CD14-positive monocyte (primary cell): ENCODE measurements around the gene CA10. TPM values are rescaled to one million over a fixed set of nuclear protein-coding genes. Genes with fewer than 3 reads are reported as not detected.

Experiments used
- DNase-seq, 3 donors: peaks; one replicate each; pipeline ENCODE4 v3.0.0-alpha.2; 2011 to 2022
- H2AFZ ChIP-seq: 2 replicates; pipeline ENCODE4 v1.6.0; 2012; ENCODE audit warnings: mild to moderate bottlenecking, low read depth, low read length, inconsistent platforms; ENCODE audit not compliant: insufficient read depth, poor library complexity, severe bottlenecking
- H3K27ac ChIP-seq, 2 donors: 1 replicate in 1 of 2; 2 replicates in 1 of 2; pipeline ENCODE4 v1.5.1; 2012 to 2013; ENCODE audit warnings: low read length in 2 of 2, control low read depth in 1 of 2, inconsistent platforms in 1 of 2, low read depth in 1 of 2, mild to moderate bottlenecking in 1 of 2
- H3K27me3 ChIP-seq, 2 donors: one replicate each; pipeline versions ENCODE4 v1.6.0 to v1.6.1; 2011 to 2013; ENCODE audit warnings: low read length in 2 of 2; ENCODE audit not compliant: control insufficient read depth in 2 of 2, insufficient read depth in 2 of 2
- H3K36me3 ChIP-seq, 2 donors: replicated peaks in 1 of 2; 1 replicate in 1 of 2; 2 replicates in 1 of 2; pipeline versions ENCODE4 v1.5.1 to v1.6.1; 2012 to 2013; ENCODE audit warnings: low read length in 2 of 2, control low read depth in 1 of 2, inconsistent platforms in 1 of 2, mild to moderate bottlenecking in 1 of 2; ENCODE audit not compliant: insufficient read depth in 2 of 2, control insufficient read depth in 1 of 2
- H3K4me1 ChIP-seq, 2 donors: 1 replicate in 1 of 2; 2 replicates in 1 of 2; pipeline versions ENCODE4 v1.5.1 to v1.6.1; 2012 to 2013; ENCODE audit warnings: low read length in 2 of 2, control low read depth in 1 of 2, inconsistent platforms in 1 of 2, mild to moderate bottlenecking in 1 of 2, moderate library complexity in 1 of 2; ENCODE audit not compliant: insufficient read depth in 2 of 2, control insufficient read depth in 1 of 2
- H3K4me2 ChIP-seq: replicated peaks from 2 replicates; pipeline ENCODE3; 2012; ENCODE audit warnings: low read length, moderate library complexity, mild to moderate bottlenecking; ENCODE audit not compliant: poor library complexity, severe bottlenecking; ENCODE audit errors: extremely low read depth
- H3K4me3 ChIP-seq, 3 experiments: fragments of 200-600 bp in 1 of 3; sonication (generic) in 1 of 3; replicated peaks in 1 of 3; 1 replicate in 2 of 3; 2 replicates in 1 of 3; pipeline ENCODE4 v1.5.1; 2011 to 2013; ENCODE audit warnings: low read length in 3 of 3, mild to moderate bottlenecking in 3 of 3, control low read depth in 2 of 3, low read depth in 2 of 3, inconsistent platforms in 1 of 3, moderate library complexity in 1 of 3
- H3K79me2 ChIP-seq: 2 replicates; pipeline ENCODE4 v1.6.0; 2012; ENCODE audit warnings: mild to moderate bottlenecking, control low read depth, inconsistent platforms, low read length, moderate library complexity; ENCODE audit not compliant: insufficient read depth
- H3K9ac ChIP-seq: 2 replicates; pipeline ENCODE4 v1.6.0; 2017; ENCODE audit warnings: low read length, mild to moderate bottlenecking; ENCODE audit not compliant: insufficient read depth, poor library complexity, severe bottlenecking
- H3K9me3 ChIP-seq, 2 donors: replicated peaks in 1 of 2; 1 replicate in 1 of 2; 2 replicates in 1 of 2; pipeline versions ENCODE4 v1.5.1 to v1.6.1; 2012 to 2013; ENCODE audit warnings: low read length in 2 of 2, control low read depth in 1 of 2; ENCODE audit not compliant: control insufficient read depth in 1 of 2, insufficient read depth in 1 of 2
- H4K20me1 ChIP-seq: 2 replicates; pipeline ENCODE4 v1.6.0; 2012; ENCODE audit warnings: mild to moderate bottlenecking, low read length, control low read depth, moderate library complexity; ENCODE audit not compliant: insufficient read depth
- H3K27ac Mint-ChIP-seq, 7 donors: one replicate each; pipeline ENCODE4 v1.8.0; 2020; ENCODE audit warnings: mild to moderate bottlenecking in 7 of 7, mixed read lengths in 7 of 7, moderate library complexity in 6 of 7, inconsistent platforms in 2 of 7
- H3K27me3 Mint-ChIP-seq, 3 donors: one replicate each; pipeline ENCODE4 v1.8.0; 2021 to 2022; ENCODE audit warnings: low read depth in 3 of 3, mild to moderate bottlenecking in 3 of 3, mixed read lengths in 3 of 3, moderate library complexity in 3 of 3, inconsistent platforms in 1 of 3
- H3K36me3 Mint-ChIP-seq, 2 donors: one replicate each; pipeline ENCODE4 v1.8.0; 2020; ENCODE audit warnings: mixed read lengths in 2 of 2, inconsistent platforms in 1 of 2, mild to moderate bottlenecking in 1 of 2
- H3K4me1 Mint-ChIP-seq: one replicate; pipeline ENCODE4 v1.8.0; 2020; ENCODE audit warnings: mild to moderate bottlenecking, mixed read lengths
- H3K4me3 Mint-ChIP-seq, 2 donors: one replicate each; pipeline ENCODE4 v1.8.0; 2020; ENCODE audit warnings: mild to moderate bottlenecking in 2 of 2, mixed read lengths in 2 of 2, moderate library complexity in 1 of 2
- H3K9me3 Mint-ChIP-seq, 7 donors: one replicate each; pipeline ENCODE4 v1.8.0; 2020 to 2022; ENCODE audit warnings: mixed read lengths in 7 of 7, mild to moderate bottlenecking in 6 of 7, moderate library complexity in 6 of 7, inconsistent platforms in 2 of 7
- WGBS: methylation state at CpG from one replicate; pipeline ENCODE4 v1.1.5; 2013; ENCODE audit warnings: missing lambda C conversion rate; ENCODE audit not compliant: insufficient coverage; 5-methylcytosine and 5-hydroxymethylcytosine counted together
- intact Hi-C, 2 donors: fragments of 100-400 bp; cut with micrococcal nuclease; formaldehyde crosslinking; loops; one replicate each; pipeline versions ENCODE4 v1.15.0 to v1.15.1; 2023
- polyA plus RNA-seq, 3 donors: library from polyadenylated mRNA; depleted of rRNA in 1 of 3; unstranded in 2 of 3; stranded (reverse) in 1 of 3; fragments of 300-500 nt in 2 of 3; fragments of >200 nt in 1 of 3; fragmentation: Illumina TruSeq in 2 of 3; gene quantifications; 1 replicate in 2 of 3; 2 replicates in 1 of 3; pipeline ENCODE4 v1.2.3, GENCODE V29; 2012 to 2021
- TF ChIP-seq, protein P1 (sequence below): fragments of 200-600 bp; IDR thresholded peaks from one replicate; pipeline ENCODE4 v1.8.0; 2022; ENCODE audit warnings: antibody characterized with exemption, mild to moderate bottlenecking

The CA10 gene
- polyA plus RNA-seq, 3 donors = not detected

DNA sequence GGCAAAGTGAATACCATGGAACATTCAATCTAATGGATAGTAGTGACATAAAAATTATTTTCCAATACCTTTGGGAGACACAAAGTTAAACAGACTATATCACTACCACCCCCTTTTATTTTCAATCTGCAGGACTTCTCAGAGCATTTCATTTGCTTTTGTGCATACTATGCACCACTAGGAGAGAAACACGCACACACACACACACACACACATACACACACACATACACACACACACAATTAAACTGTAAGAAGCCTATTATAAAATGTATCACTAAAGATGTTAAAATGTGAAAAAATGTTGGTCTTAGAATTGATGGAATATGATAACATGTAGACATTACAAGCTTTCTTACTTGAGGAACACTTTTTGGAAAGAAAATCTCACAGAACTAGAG, 331.4 kb downstream of the CA10 start:
- no peak overlapping the region for H3K9ac ChIP-seq
- no peak overlapping the region for H3K27ac Mint-ChIP-seq

DNA sequence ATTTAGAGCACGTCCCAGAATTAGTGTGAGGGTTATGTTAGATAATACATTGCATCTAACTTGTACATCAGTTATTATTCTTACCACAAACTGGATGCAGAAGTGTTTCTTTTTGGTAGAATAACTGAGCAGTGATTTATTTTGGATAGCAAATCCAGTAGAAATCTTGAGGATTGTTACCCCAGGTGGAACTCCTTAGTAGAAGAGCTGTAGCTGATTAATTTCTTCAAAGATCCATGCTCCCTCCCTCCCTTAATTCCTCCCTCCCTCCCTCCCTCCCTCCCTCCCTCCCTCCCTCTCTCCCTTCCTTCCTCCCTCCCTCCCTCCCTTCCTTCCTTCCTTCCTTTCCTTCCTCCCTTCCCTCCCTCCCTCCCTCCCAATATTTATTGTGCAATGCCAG, 337.7 kb downstream of the CA10 start:
- Histone ChIP-seq H3K79me2 (no peaks in the 10 kb centered on the region), H3K27ac (no peak overlapping the region), H3K27me3 (no peaks in the 10 kb centered on the region), H4K20me1 (no peaks in the 10 kb centered on the region), H3K9me3 (no peaks in the 10 kb centered on the region), H3K4me2 (no peak overlapping the region), H3K4me3 (no peak overlapping the region), H3K36me3 (no peaks in the 10 kb centered on the region), H3K4me1 (no peaks in the 10 kb centered on the region), H2AFZ (no peak overlapping the region), H3K9ac (no peak overlapping the region)
- H3K4me1 Mint-ChIP-seq = no peaks in the 10 kb centered on the region
- peaks cover 0 to 3% (median 0%) of the 10 kb centered on the region in 3 donors for H3K27me3 Mint-ChIP-seq
- intact Hi-C loops = no loop called here
- WGBS = no CpG with 5 or more reads among the region's 1 CpG
- TF ChIP-seq, protein P1, sequence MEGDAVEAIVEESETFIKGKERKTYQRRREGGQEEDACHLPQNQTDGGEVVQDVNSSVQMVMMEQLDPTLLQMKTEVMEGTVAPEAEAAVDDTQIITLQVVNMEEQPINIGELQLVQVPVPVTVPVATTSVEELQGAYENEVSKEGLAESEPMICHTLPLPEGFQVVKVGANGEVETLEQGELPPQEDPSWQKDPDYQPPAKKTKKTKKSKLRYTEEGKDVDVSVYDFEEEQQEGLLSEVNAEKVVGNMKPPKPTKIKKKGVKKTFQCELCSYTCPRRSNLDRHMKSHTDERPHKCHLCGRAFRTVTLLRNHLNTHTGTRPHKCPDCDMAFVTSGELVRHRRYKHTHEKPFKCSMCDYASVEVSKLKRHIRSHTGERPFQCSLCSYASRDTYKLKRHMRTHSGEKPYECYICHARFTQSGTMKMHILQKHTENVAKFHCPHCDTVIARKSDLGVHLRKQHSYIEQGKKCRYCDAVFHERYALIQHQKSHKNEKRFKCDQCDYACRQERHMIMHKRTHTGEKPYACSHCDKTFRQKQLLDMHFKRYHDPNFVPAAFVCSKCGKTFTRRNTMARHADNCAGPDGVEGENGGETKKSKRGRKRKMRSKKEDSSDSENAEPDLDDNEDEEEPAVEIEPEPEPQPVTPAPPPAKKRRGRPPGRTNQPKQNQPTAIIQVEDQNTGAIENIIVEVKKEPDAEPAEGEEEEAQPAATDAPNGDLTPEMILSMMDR = no peak
- H3K9me3 Mint-ChIP-seq = peaks cover 0 to 2% (median 0%) of the 10 kb centered on the region in 7 donors
- H3K27ac Mint-ChIP-seq = no peak overlapping the region
- H3K4me3 Mint-ChIP-seq = no peak overlapping the region
- no peak for DNase-seq
- no peaks in the 10 kb centered on the region for H3K36me3 Mint-ChIP-seq

More for the DNA sequence above, 331.4 kb downstream of the CA10 start:
- H3K36me3 ChIP-seq = no peaks in the 10 kb centered on the region
- no CpG with 5 or more reads among the region's 1 CpG for WGBS
- Mint-ChIP-seq H3K4me3 (no peak overlapping the region), H3K27me3 (peaks cover 0 to 2% (median 1%) of the 10 kb centered on the region in 3 donors), H3K36me3 (no peaks in the 10 kb centered on the region), H3K9me3 (no peaks in the 10 kb centered on the region), H3K4me1 (no peaks in the 10 kb centered on the region)
- H3K4me1 ChIP-seq = no peaks in the 10 kb centered on the region
- H3K27me3 ChIP-seq = no peaks in the 10 kb centered on the region
- no peak overlapping the region for H2AFZ ChIP-seq
- DNase-seq = no peak
- H3K9me3 ChIP-seq = no peaks in the 10 kb centered on the region
- no peak overlapping the region for H3K27ac ChIP-seq
- no peaks in the 10 kb centered on the region for H3K79me2 ChIP-seq
- no peak overlapping the region for H3K4me2 ChIP-seq
- TF ChIP-seq, protein P1 = no peak
- H3K4me3 ChIP-seq = no peak overlapping the region
- intact Hi-C loops = no loop called here
- no peaks in the 10 kb centered on the region for H4K20me1 ChIP-seq
